Panc1 (cell line): ENCODE results near the gene DUSP12. TPM values are rescaled to one million over a fixed set of nuclear protein-coding genes. Genes with fewer than 3 reads are reported as not detected.

Source experiments
- ATAC-seq: fragments of 200-7000 bp; cut with Tn5 transposase; 2 replicates; pipeline ENCODE4 v1.9.1; 2020; ENCODE audit warnings: mild to moderate bottlenecking, moderate library complexity
- BruUV-seq: library from RNA; stranded (reverse); fragments of 400-500 nt; replicated peaks from 2 replicates; lab custom pipeline; 2021; lab: Mats Ljungman, UMichigan
- CTCF ChIA-PET: fragments of 300-600 bp; sonication (Branson Sonifier 250); formaldehyde crosslinking; loops from one replicate; lab custom pipeline; 2022; ENCODE audit warnings: antibody characterized with exemption; lab: Charles Lee
- POLR2A ChIA-PET: fragments of 300-600 bp; sonication (Branson Sonifier 250); formaldehyde crosslinking; loops from one replicate; lab custom pipeline; 2022; ENCODE audit warnings: antibody characterized with exemption; lab: Charles Lee
- DNase-seq: peaks from one replicate; pipeline ENCODE4 v3.0.0-alpha.2; 2010; ENCODE audit warnings: low read depth, low spot score
- H3K27ac ChIP-seq: 2 replicates; pipeline ENCODE4 v1.5.1; 2011; ENCODE audit warnings: mild to moderate bottlenecking, low read length, inconsistent platforms
- H3K27me3 ChIP-seq: fragments of 200-500 bp; sonication (Bioruptor generic); 2 replicates; pipeline ENCODE4 v1.6.0; 2014; ENCODE audit warnings: low read length, inconsistent platforms; ENCODE audit not compliant: control insufficient read depth, insufficient read depth
- H3K36me3 ChIP-seq: fragments of 200-500 bp; sonication (Bioruptor generic); 2 replicates; pipeline ENCODE4 v1.5.1; 2014; ENCODE audit warnings: inconsistent platforms, mild to moderate bottlenecking, low read length, moderate library complexity; ENCODE audit not compliant: control insufficient read depth, insufficient read depth
- H3K4me1 ChIP-seq: 2 replicates; pipeline ENCODE4 v1.5.1; 2011; ENCODE audit warnings: inconsistent platforms, mild to moderate bottlenecking, low read length, moderate library complexity; ENCODE audit not compliant: control insufficient read depth, insufficient read depth
- H3K4me3 ChIP-seq, 2 experiments: 2 replicates each; pipeline ENCODE4 v1.5.1; 2011 to 2012; ENCODE audit warnings: low read depth in 2 of 2, low read length in 2 of 2, mild to moderate bottlenecking in 2 of 2, inconsistent platforms in 1 of 2, moderate library complexity in 1 of 2
- H3K9me3 ChIP-seq: fragments of 200-500 bp; sonication (Bioruptor generic); 2 replicates; pipeline ENCODE4 v1.5.1; 2014; ENCODE audit warnings: low read depth, mild to moderate bottlenecking, inconsistent platforms, low read length, moderate library complexity; ENCODE audit not compliant: control insufficient read depth, insufficient read depth
- CTCF ChIP-seq: fragments of 450-650 bp; IDR thresholded peaks from 2 replicates; pipeline ENCODE4 v1.5.1; 2017; ENCODE audit warnings: mild to moderate bottlenecking
- POLR2AphosphoS5 ChIP-seq: IDR thresholded peaks from 2 replicates; pipeline ENCODE4 v1.6.1; 2012; ENCODE audit warnings: mild to moderate bottlenecking, low read depth, low read length, moderate library complexity
- REST ChIP-seq, 2 experiments: IDR thresholded peaks; 2 replicates each; pipeline ENCODE4 v1.6.1; 2011 to 2012; ENCODE audit warnings: low read depth in 2 of 2, control low read depth in 1 of 2, low read length in 1 of 2, mild to moderate bottlenecking in 1 of 2, moderate library complexity in 1 of 2; ENCODE audit not compliant: insufficient read depth in 1 of 2
- SIN3A ChIP-seq: IDR thresholded peaks from 2 replicates; pipeline ENCODE4 v1.6.1; 2012; ENCODE audit warnings: low read depth, mild to moderate bottlenecking, low read length, moderate library complexity, borderline replicate concordance; ENCODE audit not compliant: insufficient read depth
- TCF7L2 ChIP-seq: IDR thresholded peaks from 2 replicates; pipeline ENCODE4 v1.6.1; 2011; ENCODE audit warnings: mild to moderate bottlenecking, low read depth, low read length, inconsistent platforms
- in situ Hi-C: cut with HindIII; loops from 2 replicates; pipeline ENCODE4 v1.10.0; 2016; ENCODE audit warnings: low sequenced_read_pairs, low pct_unique_long_range_greater_than_20kb
- intact Hi-C: fragments of 100-400 bp; cut with micrococcal nuclease; formaldehyde crosslinking; loops from one replicate; pipeline ENCODE4 v1.10.0; 2022; ENCODE audit not compliant: unreplicated experiment
- total RNA-seq: library from RNA; stranded (reverse); gene quantifications from one replicate; pipeline ENCODE4 v1.2.1, GENCODE V29; 2021; ENCODE audit not compliant: unreplicated experiment

The DUSP12 gene
- total RNA-seq, 1 experiment from 2014 or later, result 22.0 TPM

- in situ Hi-C loops, result no loop called here
- DNase-seq (no peak), ATAC-seq (no peak)
- POLR2A ChIA-PET, result interaction anchor here (0.7 kb wide), 1 partner anchor 10 kb away, joined by 3 read pairs; no protein-coding TSS in a partner anchor
- H3K9me3 ChIP-seq, result no peaks in the 10 kb centered on the region
- no peaks in the 10 kb centered on the region for H3K36me3 ChIP-seq
- CTCF ChIA-PET, result interaction anchor here (0.5 kb wide), 1 partner anchor 235 kb away, joined by 4 read pairs; no protein-coding TSS in a partner anchor
- intact Hi-C loops, result no loop called here
- H3K4me1 ChIP-seq, result no peaks in the 10 kb centered on the region
- H3K27me3 ChIP-seq, result no peaks in the 10 kb centered on the region
- H3K4me3 ChIP-seq, result no peak overlapping the region
- no TSS peak for BruUV-seq
- no peak overlapping the region for H3K27ac ChIP-seq
- TF ChIP-seq SIN3A (no peak), TCF7L2 (no peak), CTCF (no peak), POLR2AphosphoS5 (no peak), REST (IDR thresholded peaks at IDR 0.05; ENCODE audit: insufficient read depth in 1 of 2, low read depth in 2 of 2, low read length in 1 of 2) (no peak)
Measured at GRCh38 chr1:161801955-161802354, 52.4 kb downstream of the DUSP12 start.

GRCh38 chr1:161803181-161803580 lies 53.6 kb downstream of the DUSP12 start:
- in situ Hi-C loops, result no loop called here
- ATAC-seq, result no peak
- Histone ChIP-seq H3K4me1 (no peaks in the 10 kb centered on the region), H3K27ac (no peak overlapping the region), H3K27me3 (no peaks in the 10 kb centered on the region), H3K36me3 (no peaks in the 10 kb centered on the region), H3K9me3 (no peaks in the 10 kb centered on the region), H3K4me3 (no peak overlapping the region)
- ChIA-PET POLR2A (no interaction called here), CTCF (no interaction called here)
- no TSS peak for BruUV-seq
- no peak for DNase-seq
- TF ChIP-seq POLR2AphosphoS5, result no peak
- TF ChIP-seq REST (IDR thresholded peaks at IDR 0.05; ENCODE audit: insufficient read depth in 1 of 2, low read depth in 2 of 2, low read length in 1 of 2), result no peak
- no peak for TF ChIP-seq CTCF
- intact Hi-C loops, result no loop called here
